B cell (primary cell): Measurements from ENCODE around the gene ASTN2. TPM values are rescaled to one million over a fixed set of nuclear protein-coding genes. Genes with fewer than 3 reads are reported as not detected.

ENCODE experiments used
- ATAC-seq: fragments of 200-7000 bp; cut with Tn5 transposase; one replicate; pipeline ENCODE4 v1.10.0; 2021; ENCODE audit warnings: low read depth, mild to moderate bottlenecking, moderate number of reproducible peaks, moderate library complexity
- CTCF ChIA-PET: fragments of 350-600 bp; sonication (Branson Sonifier 250); formaldehyde crosslinking; loops from one replicate; lab custom pipeline; 2021; ENCODE audit warnings: antibody characterized with exemption, inconsistent platforms; lab: Charles Lee
- POLR2A ChIA-PET: fragments of 350-600 bp; sonication (Branson Sonifier 250); formaldehyde crosslinking; loops from one replicate; lab custom pipeline; 2021; ENCODE audit warnings: antibody characterized with exemption; lab: Charles Lee
- DNase-seq: peaks from one replicate; pipeline ENCODE4 v3.0.0; 2013
- H2AFZ ChIP-seq: 2 replicates; pipeline ENCODE4 v1.6.1; 2012; ENCODE audit warnings: mild to moderate bottlenecking, low read depth, low read length; ENCODE audit not compliant: insufficient read depth, poor library complexity, severe bottlenecking
- H3K27ac ChIP-seq, 2 donors: 1 replicate in 1 of 2; 2 replicates in 1 of 2; pipeline ENCODE4 v1.5.1; 2012 to 2013; ENCODE audit warnings: low read length in 2 of 2, mild to moderate bottlenecking in 2 of 2, moderate library complexity in 1 of 2
- H3K27me3 ChIP-seq, 4 experiments: fragments of 200-600 bp in 1 of 4; sonication (generic) in 1 of 4; replicated peaks in 1 of 4; 1 replicate in 2 of 4; 2 replicates in 2 of 4; pipeline versions ENCODE4 v1.6.1 to v1.7.0; 2013 to 2016; ENCODE audit warnings: low read length in 3 of 4, mild to moderate bottlenecking in 2 of 4, mixed read lengths in 1 of 4, moderate library complexity in 1 of 4; ENCODE audit not compliant: insufficient read depth in 4 of 4, control insufficient read depth in 3 of 4; ENCODE audit errors: control extremely low read depth in 1 of 4
- H3K36me3 ChIP-seq, 2 experiments: replicated peaks in 1 of 2; 1 replicate in 1 of 2; 2 replicates in 1 of 2; pipeline versions ENCODE4 v1.6.1 to v1.7.1; 2013; ENCODE audit warnings: low read length in 1 of 2; ENCODE audit not compliant: insufficient read depth in 2 of 2, control insufficient read depth in 1 of 2; ENCODE audit errors: control extremely low read depth in 1 of 2, extremely low read depth in 1 of 2
- H3K4me1 ChIP-seq, 2 donors: fragments of 200-600 bp in 1 of 2; sonication (generic) in 1 of 2; 1 replicate in 1 of 2; 2 replicates in 1 of 2; pipeline versions ENCODE4 v1.5.1 to v1.6.1; 2013 to 2017; ENCODE audit warnings: low read length in 2 of 2; ENCODE audit not compliant: control insufficient read depth in 2 of 2, insufficient read depth in 2 of 2
- H3K4me2 ChIP-seq: replicated peaks from 2 replicates; pipeline ENCODE3; 2012; ENCODE audit warnings: mild to moderate bottlenecking, low read depth, low read length; ENCODE audit not compliant: poor library complexity, severe bottlenecking
- H3K4me3 ChIP-seq, 5 experiments: fragments of 200-600 bp in 1 of 5; sonication (generic) in 1 of 5; 1 replicate in 3 of 5; 2 replicates in 2 of 5; pipeline versions ENCODE4 v1.5.1 to v1.7.0; 2011 to 2016; ENCODE audit warnings: low read length in 4 of 5, mild to moderate bottlenecking in 4 of 5, low read depth in 2 of 5, control low read depth in 1 of 5, moderate library complexity in 1 of 5; ENCODE audit not compliant: insufficient read depth in 1 of 5; ENCODE audit errors: control extremely low read depth in 1 of 5, extremely low read depth in 1 of 5
- H3K79me2 ChIP-seq: fragments of 200-600 bp; sonication (generic); one replicate; pipeline ENCODE4 v1.6.0; 2016; ENCODE audit warnings: low read length; ENCODE audit not compliant: control insufficient read depth, insufficient read depth
- H3K9ac ChIP-seq: fragments of 200-600 bp; sonication (generic); 2 replicates; pipeline ENCODE4 v1.6.1; 2017; ENCODE audit warnings: mild to moderate bottlenecking, low read length, moderate library complexity
- H3K9me3 ChIP-seq, 3 donors: one replicate each; pipeline versions ENCODE4 v1.6.1 to v1.7.1; 2013; ENCODE audit warnings: low read length in 2 of 3; ENCODE audit not compliant: control insufficient read depth in 2 of 3, insufficient read depth in 1 of 3; ENCODE audit errors: control extremely low read depth in 1 of 3
- H4K20me1 ChIP-seq: 2 replicates; pipeline ENCODE4 v1.6.0; 2012; ENCODE audit warnings: mild to moderate bottlenecking, low read length; ENCODE audit not compliant: insufficient read depth, control insufficient read depth, poor library complexity, severe bottlenecking
- H3K27ac Mint-ChIP-seq: one replicate; pipeline ENCODE4 v1.8.0; 2021; ENCODE audit warnings: mixed read lengths
- H3K27me3 Mint-ChIP-seq: one replicate; pipeline ENCODE4 v1.8.0; 2021; ENCODE audit warnings: mixed read lengths
- H3K4me1 Mint-ChIP-seq: one replicate; pipeline ENCODE4 v1.8.0; 2021; ENCODE audit warnings: mixed read lengths
- H3K4me3 Mint-ChIP-seq: one replicate; pipeline ENCODE4 v1.8.0; 2021; ENCODE audit warnings: mixed read lengths
- H3K9me3 Mint-ChIP-seq: one replicate; pipeline ENCODE4 v1.8.0; 2022; ENCODE audit warnings: mixed read lengths; ENCODE audit not compliant: insufficient read depth
- EZH2 ChIP-seq: IDR thresholded peaks from 2 replicates; pipeline ENCODE4 v1.6.1; 2012; ENCODE audit warnings: borderline replicate concordance, low read depth, mild to moderate bottlenecking, moderate library complexity, low read length; ENCODE audit not compliant: insufficient read depth, poor library complexity, severe bottlenecking
- WGBS: methylation state at CpG from one replicate; pipeline ENCODE4 v1.1.5; 2013; ENCODE audit warnings: missing lambda C conversion rate; ENCODE audit not compliant: insufficient coverage; 5-methylcytosine and 5-hydroxymethylcytosine counted together
- intact Hi-C: fragments of 100-400 bp; cut with micrococcal nuclease; formaldehyde crosslinking; loops from one replicate; pipeline ENCODE4 v1.10.0; 2022
- polyA plus RNA-seq: library from polyadenylated mRNA; depleted of rRNA; stranded (reverse); fragments of >200 nt; gene quantifications from 2 replicates; pipeline ENCODE4 v1.2.3, GENCODE V29; 2012
- total RNA-seq, 2 donors: library from RNA; stranded (reverse); fragments of 120-200 nt in 1 of 2; gene quantifications; 1 replicate in 1 of 2; 2 replicates in 1 of 2; pipeline versions ENCODE4 v1.2.3 to v1.2.4, GENCODE V29; 2013 to 2022
- TF ChIP-seq, protein P1 (sequence below): fragments of 200-600 bp; IDR thresholded peaks from one replicate; pipeline ENCODE4 v1.8.0; 2022; ENCODE audit warnings: antibody characterized with exemption, mild to moderate bottlenecking

The ASTN2 gene
- total and polyA plus RNA-seq, 2 donors (not counting 1 experiment from before 2014, with no cell fraction given) = 1.2 to 3.6 TPM

GRCh38 chr9:116467740-116468351 is 947.0 kb downstream of the ASTN2 start:
- TF ChIP-seq, protein P1, sequence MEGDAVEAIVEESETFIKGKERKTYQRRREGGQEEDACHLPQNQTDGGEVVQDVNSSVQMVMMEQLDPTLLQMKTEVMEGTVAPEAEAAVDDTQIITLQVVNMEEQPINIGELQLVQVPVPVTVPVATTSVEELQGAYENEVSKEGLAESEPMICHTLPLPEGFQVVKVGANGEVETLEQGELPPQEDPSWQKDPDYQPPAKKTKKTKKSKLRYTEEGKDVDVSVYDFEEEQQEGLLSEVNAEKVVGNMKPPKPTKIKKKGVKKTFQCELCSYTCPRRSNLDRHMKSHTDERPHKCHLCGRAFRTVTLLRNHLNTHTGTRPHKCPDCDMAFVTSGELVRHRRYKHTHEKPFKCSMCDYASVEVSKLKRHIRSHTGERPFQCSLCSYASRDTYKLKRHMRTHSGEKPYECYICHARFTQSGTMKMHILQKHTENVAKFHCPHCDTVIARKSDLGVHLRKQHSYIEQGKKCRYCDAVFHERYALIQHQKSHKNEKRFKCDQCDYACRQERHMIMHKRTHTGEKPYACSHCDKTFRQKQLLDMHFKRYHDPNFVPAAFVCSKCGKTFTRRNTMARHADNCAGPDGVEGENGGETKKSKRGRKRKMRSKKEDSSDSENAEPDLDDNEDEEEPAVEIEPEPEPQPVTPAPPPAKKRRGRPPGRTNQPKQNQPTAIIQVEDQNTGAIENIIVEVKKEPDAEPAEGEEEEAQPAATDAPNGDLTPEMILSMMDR = no peak
- no peak for TF ChIP-seq EZH2
- H3K36me3 ChIP-seq = no peaks in the 10 kb centered on the region
- H3K9ac ChIP-seq = no peak overlapping the region
- H3K27me3 Mint-ChIP-seq = no peaks in the 10 kb centered on the region
- intact Hi-C loops = no loop called here
- no peaks in the 10 kb centered on the region for H3K4me1 ChIP-seq
- 77% methylated on average over 2 of the region's 3 CpGs for WGBS
- no peak overlapping the region for H3K4me3 Mint-ChIP-seq
- H3K4me3 ChIP-seq = no peak overlapping the region
- H4K20me1 ChIP-seq = no peaks in the 10 kb centered on the region
- CTCF ChIA-PET = no interaction called here
- H3K27me3 ChIP-seq = no peaks in the 10 kb centered on the region
- peaks cover under 1% of the 10 kb centered on the region for H3K9me3 Mint-ChIP-seq
- H3K27ac ChIP-seq = no peak overlapping the region
- no peak overlapping the region for H3K4me2 ChIP-seq
- no peak overlapping the region for H3K27ac Mint-ChIP-seq
- no peak overlapping the region for H2AFZ ChIP-seq
- no peak for DNase-seq
- ATAC-seq = no peak
- H3K9me3 ChIP-seq = no peaks in the 10 kb centered on the region
- POLR2A ChIA-PET = no interaction called here
- H3K4me1 Mint-ChIP-seq = no peaks in the 10 kb centered on the region
- no peaks in the 10 kb centered on the region for H3K79me2 ChIP-seq

GRCh38 chr9:116466271-116467235 is 948.3 kb downstream of the ASTN2 start:
- H3K9ac ChIP-seq = no peak overlapping the region
- intact Hi-C loops = no loop called here
- Mint-ChIP-seq H3K27me3 (no peaks in the 10 kb centered on the region), H3K27ac (no peak overlapping the region), H3K4me1 (no peaks in the 10 kb centered on the region), H3K9me3 (no peaks in the 10 kb centered on the region), H3K4me3 (no peak overlapping the region)
- ChIA-PET CTCF (no interaction called here), POLR2A (no interaction called here)
- H3K27ac ChIP-seq = no peak overlapping the region
- 77% methylated on average over 5 of the region's 5 CpGs for WGBS
- no peaks in the 10 kb centered on the region for H4K20me1 ChIP-seq
- H3K9me3 ChIP-seq = no peaks in the 10 kb centered on the region
- no peaks in the 10 kb centered on the region for H3K27me3 ChIP-seq
- H3K4me2 ChIP-seq = no peak overlapping the region
- DNase-seq (no peak), ATAC-seq (no peak)
- H3K36me3 ChIP-seq = no peaks in the 10 kb centered on the region
- no peak overlapping the region for H3K4me3 ChIP-seq
- H3K4me1 ChIP-seq = no peaks in the 10 kb centered on the region
- TF ChIP-seq EZH2 = no peak
- TF ChIP-seq, protein P1 = no peak
- no peak overlapping the region for H2AFZ ChIP-seq
- no peaks in the 10 kb centered on the region for H3K79me2 ChIP-seq
